NT2/D1 (cell line): ENCODE results near the gene ZNF750.

Source experiments
- DNase-seq: peaks from one replicate; pipeline ENCODE4 v3.0.0-alpha.2; 2011; ENCODE audit warnings: low read depth, low spot score
- H3K27me3 ChIP-seq: 2 replicates; pipeline ENCODE4 v1.6.0; 2011; ENCODE audit warnings: mild to moderate bottlenecking; ENCODE audit not compliant: insufficient read length, insufficient read depth
- H3K36me3 ChIP-seq: 2 replicates; pipeline ENCODE4 v1.6.1; 2011; ENCODE audit warnings: mild to moderate bottlenecking, low read length, mixed read lengths; ENCODE audit not compliant: insufficient read depth, insufficient read length
- H3K4me1 ChIP-seq: 2 replicates; pipeline ENCODE4 v1.5.1; 2011; ENCODE audit not compliant: insufficient read depth, insufficient read length
- H3K4me3 ChIP-seq: 2 replicates; pipeline ENCODE4 v1.5.1; 2011; ENCODE audit warnings: low read depth; ENCODE audit not compliant: insufficient read length
- H3K9ac ChIP-seq: 2 replicates; pipeline ENCODE4 v1.6.0; 2011; ENCODE audit warnings: low read depth; ENCODE audit not compliant: insufficient read length
- H3K9me3 ChIP-seq: 2 replicates; pipeline ENCODE4 v1.5.1; 2011; ENCODE audit warnings: mild to moderate bottlenecking, low read length; ENCODE audit not compliant: insufficient read depth
- SUZ12 ChIP-seq: IDR thresholded peaks from 2 replicates; pipeline ENCODE4 v1.6.1; 2011; ENCODE audit not compliant: insufficient read length, insufficient read depth; ENCODE audit errors: extremely low read depth
- YY1 ChIP-seq: IDR thresholded peaks from 2 replicates; pipeline ENCODE4 v1.6.1; 2011; ENCODE audit not compliant: insufficient read length, insufficient read depth
- ZNF274 ChIP-seq: IDR thresholded peaks from 2 replicates; pipeline ENCODE4 v1.6.1; 2011; ENCODE audit warnings: mild to moderate bottlenecking, low read depth, low read length

Gene ZNF750

DNA sequence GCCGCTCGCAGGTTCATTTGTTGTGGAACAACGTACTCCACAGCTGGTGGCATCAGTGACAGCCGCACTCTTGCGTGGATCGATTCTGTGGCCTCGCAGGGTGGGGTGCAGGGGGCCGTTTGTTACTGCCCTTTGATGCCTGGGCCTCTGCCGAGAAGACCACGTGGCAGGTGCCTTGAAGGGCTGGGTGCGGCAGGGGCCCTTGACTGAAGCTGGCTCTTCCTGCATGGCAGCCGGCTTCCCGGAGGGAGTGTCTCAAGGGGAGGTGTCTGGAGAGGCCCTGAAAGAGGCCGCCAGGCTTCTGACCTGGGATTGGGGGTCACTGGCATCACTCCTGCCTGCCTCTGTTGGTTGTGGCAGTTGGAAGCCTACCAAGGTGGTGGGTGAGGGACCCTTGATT is 44.2 kb downstream of the ZNF750 start:
- peaks cover 44% of the 10 kb centered on the region for H3K36me3 ChIP-seq
- H3K9ac ChIP-seq = no peak overlapping the region
- peaks cover 7% of the 10 kb centered on the region for H3K4me1 ChIP-seq
- no peak for TF ChIP-seq ZNF274
- no peaks in the 10 kb centered on the region for H3K27me3 ChIP-seq
- no peaks in the 10 kb centered on the region; the same call in 1 of the 2 replicates for H3K9me3 ChIP-seq
- H3K4me3 ChIP-seq = no peak overlapping the region
- no peak for DNase-seq

GRCh38 chr17:82794781-82795482 is 44.9 kb downstream of the ZNF750 start:
- peaks cover 40% of the 10 kb centered on the region for H3K36me3 ChIP-seq
- TF ChIP-seq YY1 = no peak

GRCh38 chr17:82793974-82794630 is 45.7 kb downstream of the ZNF750 start:
- DNase-seq = no peak
- peaks cover 43% of the 10 kb centered on the region for H3K36me3 ChIP-seq

More at GRCh38 chr17:82794781-82795482, 44.9 kb downstream of the ZNF750 start:
- DNase-seq = no peak
- peaks cover 10% of the 10 kb centered on the region for H3K4me1 ChIP-seq
- H3K4me3 ChIP-seq = no peak overlapping the region
- no peak overlapping the region for H3K9ac ChIP-seq
- H3K9me3 ChIP-seq = no peaks in the 10 kb centered on the region
- no peaks in the 10 kb centered on the region for H3K27me3 ChIP-seq

DNA sequence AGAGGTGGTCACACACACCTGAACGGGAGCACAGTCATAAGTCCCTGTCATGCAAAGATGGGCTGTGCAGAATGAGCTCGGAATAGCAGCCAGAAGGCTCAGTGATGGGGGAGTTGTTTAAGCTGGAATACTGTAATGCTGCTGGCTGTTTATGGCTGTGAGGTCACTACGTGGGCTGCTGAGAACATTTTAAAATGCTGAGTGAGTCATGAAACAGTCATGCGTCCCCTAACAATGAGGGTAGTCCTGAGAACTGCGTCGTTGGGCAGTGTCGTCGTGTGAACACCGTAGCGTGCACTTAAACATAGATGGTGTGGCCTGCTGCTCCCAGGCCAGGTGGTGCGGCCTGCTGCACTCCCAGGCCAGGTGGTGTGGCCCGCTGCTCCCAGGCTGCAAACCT is 48.3 kb downstream of the ZNF750 start:
- no peak for DNase-seq
- H3K36me3 ChIP-seq = peaks cover 42% of the 10 kb centered on the region

More at GRCh38 chr17:82793974-82794630, 45.7 kb downstream of the ZNF750 start:
- H3K9me3 ChIP-seq = no peaks in the 10 kb centered on the region
- no peak overlapping the region for H3K4me3 ChIP-seq
- peak overlapping the region; percentile 13 for H3K9ac ChIP-seq
- peaks cover 15% of the 10 kb centered on the region for H3K4me1 ChIP-seq
- TF ChIP-seq YY1 (no peak), SUZ12 (no peak), ZNF274 (no peak)
- no peaks in the 10 kb centered on the region for H3K27me3 ChIP-seq

DNA sequence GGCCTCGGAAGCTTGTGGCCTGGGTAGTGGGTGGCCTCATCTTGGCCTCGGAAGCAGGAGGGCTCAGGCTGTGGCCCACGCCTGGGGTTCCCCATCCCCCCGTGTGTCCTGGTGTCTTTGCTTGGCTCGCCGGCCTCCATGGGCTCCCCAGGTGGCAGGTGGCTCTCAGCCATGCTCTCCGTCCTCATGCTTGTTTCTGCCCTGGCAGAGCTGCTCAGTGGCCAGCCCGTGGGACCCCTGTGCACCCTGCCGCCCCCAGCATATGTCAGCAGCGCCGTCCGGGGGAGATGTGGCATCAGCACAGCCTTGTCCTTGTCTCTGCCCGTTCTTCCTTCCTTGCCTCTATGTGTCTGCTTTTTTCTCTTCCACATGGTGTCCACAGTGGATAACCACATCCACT is 49.4 kb downstream of the ZNF750 start:
- Histone ChIP-seq H3K9me3 (no peaks in the 10 kb centered on the region), H3K36me3 (peaks cover 45% of the 10 kb centered on the region), H3K4me1 (peaks cover 18% of the 10 kb centered on the region), H3K4me3 (no peak overlapping the region), H3K27me3 (no peaks in the 10 kb centered on the region), H3K9ac (peak overlapping the region; percentile 29)
- TF ChIP-seq SUZ12 (no peak), YY1 (no peak), ZNF274 (no peak)
- no peak for DNase-seq

More for the DNA sequence above, 48.3 kb downstream of the ZNF750 start:
- Histone ChIP-seq H3K4me3 (no peak overlapping the region), H3K4me1 (peaks cover 15% of the 10 kb centered on the region), H3K27me3 (no peaks in the 10 kb centered on the region), H3K9ac (no peak overlapping the region), H3K9me3 (no peaks in the 10 kb centered on the region)
- TF ChIP-seq ZNF274 (no peak), SUZ12 (no peak), YY1 (no peak)

DNA sequence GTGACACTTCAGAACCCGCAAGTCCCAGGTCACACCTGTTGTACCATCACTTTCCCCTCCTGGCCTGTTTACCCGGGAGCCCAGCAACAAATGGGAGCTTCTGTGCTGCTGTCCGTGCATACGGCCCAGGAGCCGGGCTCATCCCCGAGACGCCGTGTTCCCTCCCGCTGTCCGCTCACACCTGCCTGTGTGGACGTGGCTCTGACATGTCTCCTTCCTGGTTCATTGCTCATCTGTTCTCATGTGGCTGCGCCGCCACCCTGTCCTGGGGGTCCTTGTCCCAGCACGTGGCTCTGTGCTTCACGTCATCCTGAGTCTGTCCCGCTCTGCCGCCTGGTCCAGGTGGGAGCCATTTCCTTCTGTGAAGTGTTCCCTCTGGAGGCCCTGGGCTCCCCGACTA is 50.0 kb downstream of the ZNF750 start:
- no peak overlapping the region for H3K4me3 ChIP-seq
- H3K36me3 ChIP-seq = peaks cover 43% of the 10 kb centered on the region
- no peaks in the 10 kb centered on the region for H3K27me3 ChIP-seq
- H3K4me1 ChIP-seq = peaks cover 18% of the 10 kb centered on the region
- no peak overlapping the region for H3K9ac ChIP-seq
- no peak for DNase-seq
- TF ChIP-seq YY1 (no peak), ZNF274 (no peak), SUZ12 (no peak)
- no peaks in the 10 kb centered on the region for H3K9me3 ChIP-seq

DNA sequence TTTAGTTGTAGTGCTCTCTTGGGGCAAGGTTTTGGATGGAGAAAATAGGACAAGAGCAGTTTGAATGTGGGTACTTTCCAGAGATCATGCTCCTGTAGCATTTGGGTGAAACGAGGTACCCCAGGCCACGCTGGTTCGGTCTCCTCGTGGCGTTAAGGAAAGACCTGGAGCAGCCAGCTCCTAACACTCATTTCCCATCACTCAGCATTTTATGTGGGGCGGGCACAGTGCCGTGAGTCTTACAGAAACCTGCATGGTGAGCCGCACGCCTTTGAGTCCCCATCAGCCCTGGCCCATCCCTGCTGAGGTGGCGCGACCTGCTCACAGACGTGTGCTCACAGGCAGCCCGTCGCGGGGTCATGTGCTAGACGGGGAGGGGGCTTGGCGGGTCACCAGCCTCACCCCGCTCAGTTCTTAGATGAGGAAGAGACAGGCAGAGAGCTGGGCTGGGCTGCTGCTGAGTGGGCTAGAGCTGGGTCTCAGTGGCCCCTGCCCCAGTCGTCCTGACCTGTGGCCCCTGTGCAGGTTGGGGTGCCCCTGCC is 50.7 kb downstream of the ZNF750 start:
- DNase-seq = no peak
- Histone ChIP-seq H3K9ac (no peak overlapping the region), H3K4me3 (no peak overlapping the region), H3K36me3 (peaks cover 46% of the 10 kb centered on the region), H3K9me3 (no peaks in the 10 kb centered on the region), H3K4me1 (peaks cover 18% of the 10 kb centered on the region), H3K27me3 (no peaks in the 10 kb centered on the region)
- TF ChIP-seq ZNF274 (no peak), YY1 (no peak), SUZ12 (no peak)
